GM19193 (cell line): ENCODE results near the gene POP4.
A peak's percentile ranks its signal among the peaks of the same experiment; 100 is the strongest.

Experiments used
- POLR2A ChIP-seq: IDR thresholded peaks from 4 replicates; pipeline ENCODE4 v1.6.1; 2011; ENCODE audit not compliant: insufficient read depth, insufficient read length; ENCODE audit errors: extremely low read depth

Gene POP4

GRCh38 chr19:29605653-29606419, at the start of gene POP4:
Gene POP4 (plus strand): TSS chr19:29606283. CDS start chr19:29606319, 36 bp downstream.
- peak; percentile 98 for TF ChIP-seq POLR2A

- no peak for TF ChIP-seq POLR2A
Observed at GRCh38 chr19:29559743-29560142, 46.3 kb upstream of the POP4 start.

GRCh38 chr19:29560313-29561075, 45.6 kb upstream of the POP4 start:
- TF ChIP-seq POLR2A = no peak

- TF ChIP-seq POLR2A = no peak
Observed at GRCh38 chr19:29561601-29562000, 44.5 kb upstream of the POP4 start.

GRCh38 chr19:29562299-29563297, 43.5 kb upstream of the POP4 start:
- no peak for TF ChIP-seq POLR2A

- TF ChIP-seq POLR2A = no peak
Observed at GRCh38 chr19:29563486-29564101, 42.5 kb upstream of the POP4 start.

GRCh38 chr19:29564574-29565005, 41.5 kb upstream of the POP4 start:
- no peak for TF ChIP-seq POLR2A

- TF ChIP-seq POLR2A = no peak
Observed at GRCh38 chr19:29565171-29565570, 40.9 kb upstream of the POP4 start.

GRCh38 chr19:29566496-29567054, 39.5 kb upstream of the POP4 start:
- no peak for TF ChIP-seq POLR2A

GRCh38 chr19:29567366-29567915, 38.6 kb upstream of the POP4 start:
- no peak for TF ChIP-seq POLR2A

- no peak for TF ChIP-seq POLR2A
Observed at GRCh38 chr19:29568036-29569025, 37.8 kb upstream of the POP4 start.

GRCh38 chr19:29569038-29569911, 36.8 kb upstream of the POP4 start:
- TF ChIP-seq POLR2A = no peak
